GM03348 (cell line): ENCODE measurements around the gene DOCK4.
"Not testable (repeated sequence)": the region's sequence is repeated elsewhere in the genome, so short reads cannot be mapped to it uniquely, and the experiment has no call there.

Source experiments
- DNase-seq: peaks from one replicate; pipeline ENCODE4 v3.0.0; 2012; ENCODE audit warnings: low spot score

DOCK4 gene, protein sequence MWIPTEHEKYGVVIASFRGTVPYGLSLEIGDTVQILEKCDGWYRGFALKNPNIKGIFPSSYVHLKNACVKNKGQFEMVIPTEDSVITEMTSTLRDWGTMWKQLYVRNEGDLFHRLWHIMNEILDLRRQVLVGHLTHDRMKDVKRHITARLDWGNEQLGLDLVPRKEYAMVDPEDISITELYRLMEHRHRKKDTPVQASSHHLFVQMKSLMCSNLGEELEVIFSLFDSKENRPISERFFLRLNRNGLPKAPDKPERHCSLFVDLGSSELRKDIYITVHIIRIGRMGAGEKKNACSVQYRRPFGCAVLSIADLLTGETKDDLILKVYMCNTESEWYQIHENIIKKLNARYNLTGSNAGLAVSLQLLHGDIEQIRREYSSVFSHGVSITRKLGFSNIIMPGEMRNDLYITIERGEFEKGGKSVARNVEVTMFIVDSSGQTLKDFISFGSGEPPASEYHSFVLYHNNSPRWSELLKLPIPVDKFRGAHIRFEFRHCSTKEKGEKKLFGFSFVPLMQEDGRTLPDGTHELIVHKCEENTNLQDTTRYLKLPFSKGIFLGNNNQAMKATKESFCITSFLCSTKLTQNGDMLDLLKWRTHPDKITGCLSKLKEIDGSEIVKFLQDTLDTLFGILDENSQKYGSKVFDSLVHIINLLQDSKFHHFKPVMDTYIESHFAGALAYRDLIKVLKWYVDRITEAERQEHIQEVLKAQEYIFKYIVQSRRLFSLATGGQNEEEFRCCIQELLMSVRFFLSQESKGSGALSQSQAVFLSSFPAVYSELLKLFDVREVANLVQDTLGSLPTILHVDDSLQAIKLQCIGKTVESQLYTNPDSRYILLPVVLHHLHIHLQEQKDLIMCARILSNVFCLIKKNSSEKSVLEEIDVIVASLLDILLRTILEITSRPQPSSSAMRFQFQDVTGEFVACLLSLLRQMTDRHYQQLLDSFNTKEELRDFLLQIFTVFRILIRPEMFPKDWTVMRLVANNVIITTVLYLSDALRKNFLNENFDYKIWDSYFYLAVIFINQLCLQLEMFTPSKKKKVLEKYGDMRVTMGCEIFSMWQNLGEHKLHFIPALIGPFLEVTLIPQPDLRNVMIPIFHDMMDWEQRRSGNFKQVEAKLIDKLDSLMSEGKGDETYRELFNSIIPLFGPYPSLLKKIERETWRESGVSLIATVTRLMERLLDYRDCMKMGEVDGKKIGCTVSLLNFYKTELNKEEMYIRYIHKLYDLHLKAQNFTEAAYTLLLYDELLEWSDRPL (N-terminal part only)

DNA sequence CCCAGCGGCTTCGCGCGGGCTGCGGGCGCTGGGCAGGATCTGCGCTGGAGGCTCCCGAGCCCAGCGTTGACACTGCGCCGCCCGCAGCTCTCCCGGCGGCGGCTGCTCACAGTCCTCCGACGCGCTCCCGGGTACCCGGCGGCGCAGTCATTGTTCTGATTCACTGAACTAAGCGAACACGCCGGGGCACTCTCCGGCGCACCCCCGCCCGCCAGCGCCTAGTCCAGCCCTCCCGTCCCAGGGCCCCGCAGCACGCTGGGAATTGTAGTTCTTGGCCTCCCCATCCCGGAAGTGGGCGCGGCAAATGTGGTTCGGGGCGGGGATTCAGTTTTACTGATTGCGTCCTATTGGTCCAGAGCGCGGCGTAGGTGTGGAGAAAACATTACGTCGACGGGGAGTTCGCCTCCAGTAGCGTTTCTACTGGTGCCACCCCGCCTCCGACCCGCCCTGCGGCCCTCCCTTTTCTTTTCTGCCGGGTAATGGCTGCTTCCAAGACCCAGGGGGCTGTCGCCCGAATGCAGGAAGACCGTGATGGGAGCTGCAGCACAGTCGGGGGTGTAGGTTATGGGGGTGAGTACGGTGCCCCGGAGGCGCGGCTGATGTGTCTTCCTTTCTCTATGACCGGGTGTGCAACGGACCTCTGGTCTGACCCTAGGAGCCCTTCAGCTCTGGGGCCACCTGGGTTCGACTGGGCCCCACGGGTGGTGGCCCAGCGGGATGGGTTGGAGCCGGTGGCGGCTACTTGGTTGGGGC lies at the start of gene DOCK4, which contains the start of gene ZNF277:
TSS of gene DOCK4 (minus strand) at position 162 of the 753 bp plus-strand sequence. CDS start 261 bp downstream, outside the sequence.
TSS of gene ZNF277 (plus strand) at position 458 of the 753 bp plus-strand sequence. CDS start at position 480, 22 bp downstream.
- DNase-seq: peak; percentile 97

DNA sequence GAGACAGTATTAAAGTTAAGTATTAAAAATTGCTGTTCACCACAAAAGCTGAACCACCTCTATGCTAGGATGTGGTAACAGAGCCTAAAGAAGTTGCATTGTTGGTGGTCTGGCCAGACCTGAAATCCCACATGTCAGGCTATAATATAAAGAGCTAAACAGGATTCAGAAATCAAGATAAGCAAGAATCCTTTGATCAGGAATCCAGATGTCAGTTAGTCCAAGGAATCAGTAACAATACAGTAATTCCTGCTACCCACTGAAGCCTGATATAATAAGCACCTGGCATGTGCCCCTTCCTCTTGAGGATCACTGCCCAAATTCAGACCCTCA lies 49.2 kb upstream of the DOCK4 start:
- DNase-seq: no peak

DNA sequence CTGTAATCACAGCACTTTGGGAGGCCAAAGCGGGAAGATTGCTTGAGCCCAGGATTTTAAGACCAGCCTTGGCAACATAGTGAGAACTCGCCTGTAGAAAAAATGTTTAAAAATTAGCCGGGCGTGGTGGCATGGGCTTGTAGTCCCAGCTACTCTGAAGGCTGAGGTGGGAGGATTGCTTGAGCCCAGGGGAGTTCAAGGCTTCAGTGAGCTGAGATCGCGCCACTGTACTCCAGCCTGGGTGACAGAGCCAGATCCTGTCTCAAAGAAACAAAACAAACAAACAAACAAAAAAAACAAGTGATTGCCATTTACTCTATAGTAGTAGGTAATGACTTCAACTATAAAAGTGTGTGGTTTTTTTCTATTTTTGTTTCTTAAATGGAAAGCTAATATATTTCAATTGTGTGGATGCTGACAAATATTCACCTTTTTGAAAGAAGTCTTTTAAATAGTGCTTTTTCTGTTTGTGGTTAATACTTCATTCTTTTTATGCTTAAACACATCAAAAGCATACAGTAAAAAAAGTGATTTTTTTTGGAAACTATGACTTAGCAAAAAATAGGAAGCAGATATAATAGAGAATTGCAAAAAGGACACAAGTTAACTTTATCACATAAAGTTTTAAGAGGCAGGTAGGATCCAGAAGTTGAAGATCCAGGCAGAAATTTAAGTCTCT lies 48.6 kb upstream of the DOCK4 start:
- no peak for DNase-seq

DNA sequence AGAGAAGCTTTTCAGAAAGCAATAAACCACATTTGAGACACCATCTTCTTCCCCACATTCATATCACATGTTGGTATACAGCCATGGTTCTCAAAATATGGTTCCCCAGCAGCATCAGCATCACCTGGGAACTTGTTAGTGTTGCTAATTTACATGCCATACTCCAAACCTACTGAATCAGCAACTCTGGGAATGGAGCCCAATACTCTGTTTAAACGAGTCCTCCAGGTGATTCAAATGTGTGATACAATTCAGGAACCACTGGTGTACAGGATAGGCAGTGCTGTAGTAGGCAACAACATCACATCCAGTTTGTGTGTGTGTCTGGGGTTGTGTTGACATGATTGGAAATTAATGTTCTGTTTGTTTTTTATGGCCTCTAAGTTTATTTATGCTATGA lies 48.0 kb upstream of the DOCK4 start:
- DNase-seq: no peak

DNA sequence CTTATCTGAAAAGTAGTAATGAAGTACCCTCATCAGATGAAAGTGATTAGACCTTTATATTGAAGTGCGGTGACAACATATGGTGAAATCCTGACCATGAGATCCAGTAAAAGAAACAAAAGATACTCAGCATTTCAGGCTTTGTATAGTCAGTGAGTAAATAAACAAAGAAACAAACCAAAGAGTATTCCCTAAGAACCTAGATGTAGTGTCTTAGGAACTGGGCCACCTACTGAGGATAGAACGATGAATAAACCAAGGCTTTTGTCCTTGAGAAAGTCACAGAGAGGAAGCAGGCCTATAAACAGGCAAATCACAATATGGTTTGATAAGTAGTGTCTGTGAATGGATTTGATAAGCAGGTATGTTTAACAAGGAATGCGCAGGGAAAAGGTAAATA lies 46.5 kb upstream of the DOCK4 start:
- no peak for DNase-seq

DNA sequence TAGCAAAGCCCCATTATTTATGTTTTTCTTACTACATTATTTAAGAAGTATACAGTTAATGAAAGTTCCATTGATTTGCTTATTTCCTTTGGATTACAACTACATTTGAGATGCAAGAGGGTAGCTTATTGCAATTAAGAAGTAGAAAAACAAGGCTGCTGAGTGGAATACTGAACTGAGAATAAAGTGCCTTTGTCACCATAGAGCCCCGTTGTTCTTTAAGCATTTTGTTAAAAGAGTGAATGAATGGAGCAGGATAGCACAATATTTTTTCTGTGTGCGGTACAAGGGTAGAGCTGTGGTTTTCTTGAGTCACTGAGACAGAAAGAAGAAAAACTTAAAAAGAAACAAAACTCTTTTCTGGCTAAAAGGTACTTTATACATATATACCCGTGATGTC lies 45.9 kb upstream of the DOCK4 start:
- DNase-seq: no peak

DNA sequence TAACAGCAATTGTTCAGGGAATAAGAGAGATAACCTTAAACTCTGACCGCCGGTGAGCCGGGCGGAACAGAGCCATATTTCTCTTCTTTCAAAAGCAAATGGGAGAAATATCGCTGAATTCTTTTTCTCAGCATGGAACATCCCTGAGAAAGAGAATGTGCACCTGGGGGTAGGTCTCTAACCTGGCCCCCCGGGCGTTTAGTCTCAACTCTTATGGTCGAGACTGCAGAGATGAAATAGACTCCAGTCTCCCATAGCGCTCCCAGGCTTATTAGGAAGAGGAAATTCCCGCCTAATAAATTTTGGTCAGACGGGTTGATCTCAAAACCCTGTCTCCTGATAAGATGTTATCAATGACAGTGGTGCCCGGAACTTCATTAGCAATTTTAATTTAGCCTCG lies 43.8 kb upstream of the DOCK4 start:
- not testable (repeated sequence) for DNase-seq

DNA sequence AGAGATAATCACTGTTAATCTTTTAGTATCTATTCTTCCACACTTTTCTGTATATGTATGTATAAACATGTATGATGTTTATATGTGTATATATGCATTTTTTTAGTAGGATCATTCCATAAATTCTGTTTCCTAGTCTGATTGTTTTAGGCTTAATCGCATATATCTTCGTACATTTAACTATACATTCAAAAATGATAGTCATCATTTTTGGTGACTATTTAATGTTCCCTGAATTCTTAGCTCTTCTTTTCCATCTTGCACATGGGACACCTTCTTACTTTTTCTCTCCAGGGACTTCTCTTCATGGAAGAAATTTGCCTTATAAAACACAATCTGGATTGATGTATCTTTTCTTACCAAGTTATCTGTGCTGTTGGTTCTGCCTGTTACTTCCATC lies 42.4 kb upstream of the DOCK4 start:
- DNase-seq: no peak

DNA sequence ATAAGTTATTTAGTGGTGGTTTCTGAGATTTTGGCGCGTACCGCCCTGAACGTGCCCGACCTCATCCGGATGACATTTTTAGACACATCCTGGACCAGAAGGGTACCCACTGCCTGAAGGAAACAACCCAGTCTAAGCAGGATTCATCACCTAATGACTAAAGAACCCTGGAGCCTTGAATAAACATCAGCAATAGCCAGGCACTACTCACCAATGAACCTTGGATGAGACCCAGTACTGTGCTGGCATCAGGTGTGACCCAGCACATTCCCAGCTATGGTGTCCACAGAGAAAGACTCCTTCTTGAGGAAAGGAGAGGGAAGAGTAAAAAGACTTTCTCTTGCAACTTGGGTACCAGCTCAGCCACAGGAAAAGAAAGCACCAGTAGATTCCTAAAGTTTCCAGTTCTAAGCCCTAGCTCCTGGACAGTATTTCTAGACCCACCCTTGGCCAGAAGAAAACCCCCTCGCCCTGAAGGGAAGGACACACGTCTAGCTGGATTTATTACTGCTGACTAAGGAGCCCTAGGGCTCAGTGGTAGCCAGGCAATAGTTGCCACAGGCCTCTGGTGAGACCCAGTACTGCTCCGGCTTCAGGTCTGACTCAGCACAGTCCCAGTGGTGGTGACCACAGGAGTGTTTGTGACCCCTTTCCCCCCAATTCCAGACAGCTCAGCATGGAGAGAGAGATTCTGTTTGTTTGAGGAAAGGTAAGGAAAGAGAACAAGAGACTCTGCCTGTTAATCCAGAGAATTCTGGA lies 32.8 kb upstream of the DOCK4 start:
- no peak for DNase-seq

DNA sequence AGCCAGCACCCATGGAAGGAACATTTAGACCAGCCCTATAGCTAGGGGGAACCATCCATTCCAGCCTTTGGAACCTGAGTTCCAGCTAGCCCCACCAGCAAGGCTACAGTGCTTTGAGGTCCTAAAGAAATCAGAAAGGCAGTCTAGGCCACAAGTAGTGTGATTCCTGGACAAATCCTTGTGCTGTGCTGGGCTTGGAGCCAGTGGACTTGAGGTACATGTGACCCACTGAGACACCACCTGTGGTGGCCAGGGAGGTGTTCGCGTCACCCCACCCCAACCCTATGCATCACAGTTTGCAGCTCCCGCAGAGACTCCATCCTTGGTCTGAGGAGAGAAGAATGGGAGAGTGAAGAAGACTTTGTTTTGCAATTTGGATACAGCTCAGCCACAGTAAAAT lies 32.1 kb upstream of the DOCK4 start:
- DNase-seq: no peak

DNA sequence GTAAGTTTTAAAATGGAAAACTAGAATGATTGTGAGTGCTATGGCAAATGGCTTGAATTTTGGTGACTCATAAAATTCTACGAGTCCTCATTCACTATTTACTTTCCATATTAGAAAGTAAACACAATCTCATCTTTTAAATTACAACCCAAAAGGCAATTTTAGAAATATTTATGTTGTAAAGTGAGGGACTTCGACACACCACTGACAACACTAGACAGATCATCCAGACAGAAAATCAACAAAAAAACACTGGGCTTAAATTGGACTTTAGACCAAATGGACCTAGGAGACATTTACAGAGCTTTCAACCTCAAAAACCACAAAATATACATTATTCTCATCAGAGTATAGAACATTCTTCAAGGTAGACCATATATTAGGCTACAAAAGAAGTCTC lies 30.4 kb upstream of the DOCK4 start:
- DNase-seq: no peak

DNA sequence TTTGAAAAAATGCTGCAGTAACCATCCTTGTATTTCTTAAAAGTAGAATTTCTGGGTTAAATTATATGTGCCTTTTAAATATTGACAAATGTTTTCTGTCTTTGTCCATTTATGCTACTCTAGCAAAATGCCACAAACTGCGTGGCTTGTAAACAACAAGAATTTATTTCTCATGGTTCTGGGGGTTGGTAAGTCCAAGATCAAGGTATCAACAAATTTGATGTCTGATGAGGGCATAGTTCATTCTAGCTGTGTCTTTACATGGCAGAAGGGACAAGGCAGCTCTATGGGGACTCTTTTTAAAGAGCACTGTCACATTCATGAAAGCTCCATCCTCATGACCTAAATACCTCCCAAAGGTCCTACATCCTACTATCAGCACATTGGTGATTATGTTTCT lies 27.9 kb upstream of the DOCK4 start:
- no peak for DNase-seq

DNA sequence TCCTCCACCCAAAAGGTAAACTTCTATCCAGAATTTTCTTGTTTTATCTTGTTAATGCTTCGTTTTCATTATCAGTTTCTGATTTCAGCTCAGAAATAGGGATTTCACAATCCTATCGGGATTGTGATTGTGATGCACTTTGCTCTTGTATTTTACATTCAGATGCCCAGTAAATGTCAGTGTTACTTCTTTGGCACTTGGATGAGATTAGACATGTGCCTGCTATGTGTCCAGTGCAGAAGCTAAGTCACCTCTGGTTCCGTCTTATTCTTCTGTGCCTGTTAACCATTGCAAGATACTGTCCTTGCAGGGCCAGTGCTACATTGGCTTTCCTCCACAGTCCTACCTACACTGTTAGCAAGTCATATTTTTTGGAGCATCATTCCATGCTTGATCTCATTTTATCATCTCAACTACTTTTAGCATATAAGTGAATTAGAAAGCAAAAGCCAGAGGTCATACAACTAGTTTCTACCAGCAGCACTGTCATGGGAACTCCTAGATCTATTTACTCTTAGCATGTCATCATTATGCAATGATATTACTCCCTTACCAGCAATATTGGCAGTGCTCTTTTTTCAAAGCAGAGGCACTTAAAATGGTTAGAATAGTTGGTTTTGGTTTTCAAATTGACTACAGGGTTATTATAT lies 27.0 kb upstream of the DOCK4 start:
- no peak for DNase-seq

DNA sequence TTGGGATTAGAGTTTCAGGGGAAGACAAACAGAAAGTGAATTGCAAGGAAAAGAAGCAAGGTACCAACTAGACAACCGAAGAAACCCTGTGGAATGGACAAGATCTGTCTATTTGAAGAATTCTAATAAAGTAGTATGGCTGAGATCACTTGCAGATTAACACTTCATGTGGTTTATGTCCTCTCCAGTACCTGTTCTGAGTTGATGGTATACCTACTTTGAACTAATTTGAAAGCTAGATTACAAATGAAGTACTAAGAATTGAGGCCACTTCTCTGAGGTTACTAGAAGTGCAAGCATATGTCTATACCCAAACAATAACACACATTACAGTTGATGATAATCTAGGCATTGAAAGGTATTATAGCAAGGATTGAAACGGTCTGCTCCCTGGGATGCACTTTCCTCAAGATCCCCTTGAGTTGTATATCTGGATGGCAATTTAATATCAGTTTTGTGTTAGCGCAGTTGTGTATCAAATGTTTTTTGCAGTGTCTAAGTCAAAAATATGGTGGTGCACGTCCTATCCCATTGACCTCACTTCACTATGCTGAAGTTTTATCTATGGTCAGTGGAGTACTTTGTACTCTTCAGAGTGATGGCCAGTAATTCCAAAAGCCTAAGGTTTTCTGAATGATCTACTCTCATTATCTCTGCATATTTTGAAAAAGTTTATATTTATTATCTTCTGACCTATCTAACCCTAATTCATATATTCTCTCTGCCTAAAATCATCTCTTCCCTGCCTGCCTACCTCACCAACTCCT lies 26.2 kb upstream of the DOCK4 start:
- no peak for DNase-seq

DNA sequence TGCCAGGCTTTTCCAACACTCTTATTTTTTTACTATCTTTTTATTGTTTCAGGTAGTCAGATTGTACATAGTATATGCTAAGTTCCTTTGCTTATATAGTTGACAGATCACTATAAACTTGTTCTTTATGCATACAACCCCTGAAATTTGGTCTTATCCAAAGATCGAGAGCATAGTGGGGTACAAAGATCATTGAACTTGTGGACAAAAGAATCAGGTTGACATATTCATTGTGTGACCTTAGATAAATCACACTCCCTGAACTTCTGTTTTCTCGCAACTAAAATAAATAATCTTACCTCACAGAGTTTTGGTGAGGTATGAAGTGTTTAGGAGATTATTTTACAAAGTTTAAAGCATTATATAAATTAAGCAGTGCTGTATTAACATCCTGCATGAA lies 22.4 kb upstream of the DOCK4 start:
- DNase-seq: no peak

DNA sequence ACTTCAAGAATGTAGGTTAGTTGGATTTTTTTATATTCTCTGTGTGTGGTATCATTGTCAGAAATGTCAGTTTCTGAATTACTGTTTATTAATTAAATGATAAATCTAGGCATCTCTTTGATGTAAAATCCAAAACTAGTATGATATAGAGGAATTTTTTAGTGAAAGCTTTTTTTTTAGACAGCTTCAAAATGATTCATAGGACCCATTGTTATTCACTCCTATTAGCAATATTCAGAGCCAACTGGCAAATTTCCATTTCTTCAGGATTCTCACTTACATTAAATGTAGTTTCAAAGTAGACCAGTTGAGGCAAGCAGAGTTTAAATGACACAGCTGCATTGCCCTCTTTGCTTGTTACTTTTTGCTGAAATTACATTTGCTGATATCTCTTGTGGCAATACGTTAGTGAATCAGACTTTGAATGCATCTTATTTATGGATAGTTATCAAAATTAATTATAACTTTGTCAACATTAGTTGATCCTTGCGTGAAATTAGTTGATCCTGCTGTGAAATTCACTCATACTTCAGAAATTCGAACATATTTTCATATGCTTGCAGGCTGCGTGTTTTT lies 20.6 kb upstream of the DOCK4 start:
- no peak for DNase-seq

DNA sequence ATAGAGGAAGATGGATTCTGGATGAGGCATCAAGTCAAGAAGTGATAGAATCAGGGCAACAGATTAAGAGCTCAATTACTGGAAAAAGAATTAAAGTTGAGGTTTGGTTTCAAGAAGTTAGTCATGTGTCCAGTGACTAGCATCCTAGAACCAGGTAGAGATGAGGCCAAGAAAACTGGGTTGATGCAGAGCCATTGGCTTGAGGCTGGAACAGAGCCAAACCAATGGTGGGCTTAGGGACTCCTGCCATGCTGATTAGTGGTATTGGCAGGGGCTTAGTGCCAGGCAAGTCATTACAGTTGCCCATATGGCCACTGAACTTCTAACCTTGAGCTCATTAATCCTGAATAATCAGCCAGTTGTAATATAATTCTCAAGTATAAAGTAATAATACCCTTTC lies 18.8 kb upstream of the DOCK4 start:
- DNase-seq: no peak

DNA sequence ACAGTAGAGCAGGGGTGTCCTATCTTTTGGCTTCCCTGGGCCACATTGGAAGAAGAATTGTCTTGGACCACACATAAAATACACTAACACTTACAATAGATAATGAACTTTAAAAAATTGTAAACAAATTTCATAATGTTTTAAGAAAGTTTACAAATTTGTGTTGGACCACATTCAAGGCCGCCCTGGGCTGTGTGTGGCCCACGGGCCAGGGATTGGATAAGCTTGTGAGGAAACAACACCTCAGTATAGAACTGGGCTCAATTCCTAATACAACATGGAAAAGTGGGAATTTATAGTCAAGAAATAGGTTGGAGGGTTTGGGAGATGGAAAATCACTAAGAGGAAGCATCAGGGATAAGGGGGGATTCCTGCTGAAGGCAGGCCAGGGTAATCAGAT lies 18.0 kb upstream of the DOCK4 start:
- DNase-seq: no peak

DNA sequence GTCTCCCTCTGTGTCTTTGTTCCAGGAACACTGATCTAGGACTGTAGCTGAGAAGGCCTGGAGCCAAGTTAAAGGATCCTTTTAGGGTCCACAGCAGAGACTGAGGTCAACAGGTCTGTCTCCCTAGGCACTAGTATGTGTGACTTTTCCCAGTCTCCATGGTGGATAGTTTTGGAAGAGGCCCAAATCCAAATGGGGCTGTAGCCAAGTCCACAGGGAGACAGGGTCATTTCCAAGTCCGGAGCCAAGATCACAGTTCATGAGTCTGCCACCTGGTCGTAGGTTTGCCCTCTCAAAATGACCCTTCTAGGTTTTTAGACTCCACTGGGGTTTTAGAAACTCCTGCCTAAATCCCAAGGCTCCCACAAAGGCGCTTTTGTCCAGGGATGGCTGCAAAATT lies 17.1 kb upstream of the DOCK4 start:
- no peak for DNase-seq
